Activated naive CD8-positive, alpha-beta T cell treated with anti-CD3 and anti-CD28 coated beads, Interleukin-2, amount 10 ng/mL, durations not matched to agents 7 days and 5 days (primary cell): ENCODE results near the gene FRK. TPM values are rescaled to one million over a fixed set of nuclear protein-coding genes. Genes with fewer than 3 reads are reported as not detected.
A peak's percentile ranks its signal among the peaks of the same experiment; 100 is the strongest.

ENCODE experiments used
- ATAC-seq: fragments of 150-1000 bp; cut with Tn5 transposase; one replicate; pipeline ENCODE4 v1.10.0; 2021; ENCODE audit warnings: low read depth, moderate library complexity
- POLR2A ChIA-PET: fragments of 350-600 bp; sonication (Branson Sonifier 250); formaldehyde crosslinking; loops from one replicate; lab custom pipeline; 2021; ENCODE audit warnings: antibody characterized with exemption; lab: Charles Lee
- DNase-seq: peaks from one replicate; pipeline ENCODE4 v3.0.0; 2021
- H3K27ac Mint-ChIP-seq: one replicate; pipeline ENCODE4 v1.8.0; 2022; ENCODE audit warnings: mild to moderate bottlenecking, mixed read lengths
- H3K27me3 Mint-ChIP-seq: one replicate; pipeline ENCODE4 v1.8.0; 2022; ENCODE audit warnings: mild to moderate bottlenecking, moderate library complexity, mixed read lengths
- H3K36me3 Mint-ChIP-seq: one replicate; pipeline ENCODE4 v1.8.0; 2021; ENCODE audit warnings: mild to moderate bottlenecking, mixed read lengths
- H3K4me1 Mint-ChIP-seq: one replicate; pipeline ENCODE4 v1.8.0; 2021; ENCODE audit warnings: mixed read lengths
- H3K4me3 Mint-ChIP-seq: one replicate; pipeline ENCODE4 v1.8.0; 2022; ENCODE audit warnings: mild to moderate bottlenecking, moderate library complexity, mixed read lengths
- H3K9me3 Mint-ChIP-seq: one replicate; pipeline ENCODE4 v1.8.0; 2021; ENCODE audit warnings: mixed read lengths
- total RNA-seq, 2 experiments: library from RNA; stranded (reverse); gene quantifications; one replicate each; pipeline ENCODE4 v1.2.3, GENCODE V29; 2021

FRK gene
- total RNA-seq, 2 experiments from 2014 or later = 0.03 to 0.06 TPM

- no peaks in the 10 kb centered on the region for H3K9me3 Mint-ChIP-seq
- H3K4me3 Mint-ChIP-seq = no peak overlapping the region
- no peaks in the 10 kb centered on the region for H3K36me3 Mint-ChIP-seq
- DNase-seq (no peak), ATAC-seq (no peak)
- H3K27ac Mint-ChIP-seq = no peak overlapping the region
- POLR2A ChIA-PET = no interaction called here
- no peaks in the 10 kb centered on the region for H3K4me1 Mint-ChIP-seq
- H3K27me3 Mint-ChIP-seq = peaks cover 37% of the 10 kb centered on the region
These were observed 41.7 kb downstream of the FRK start for GRCh38 chr6:116018976-116019375.

DNA sequence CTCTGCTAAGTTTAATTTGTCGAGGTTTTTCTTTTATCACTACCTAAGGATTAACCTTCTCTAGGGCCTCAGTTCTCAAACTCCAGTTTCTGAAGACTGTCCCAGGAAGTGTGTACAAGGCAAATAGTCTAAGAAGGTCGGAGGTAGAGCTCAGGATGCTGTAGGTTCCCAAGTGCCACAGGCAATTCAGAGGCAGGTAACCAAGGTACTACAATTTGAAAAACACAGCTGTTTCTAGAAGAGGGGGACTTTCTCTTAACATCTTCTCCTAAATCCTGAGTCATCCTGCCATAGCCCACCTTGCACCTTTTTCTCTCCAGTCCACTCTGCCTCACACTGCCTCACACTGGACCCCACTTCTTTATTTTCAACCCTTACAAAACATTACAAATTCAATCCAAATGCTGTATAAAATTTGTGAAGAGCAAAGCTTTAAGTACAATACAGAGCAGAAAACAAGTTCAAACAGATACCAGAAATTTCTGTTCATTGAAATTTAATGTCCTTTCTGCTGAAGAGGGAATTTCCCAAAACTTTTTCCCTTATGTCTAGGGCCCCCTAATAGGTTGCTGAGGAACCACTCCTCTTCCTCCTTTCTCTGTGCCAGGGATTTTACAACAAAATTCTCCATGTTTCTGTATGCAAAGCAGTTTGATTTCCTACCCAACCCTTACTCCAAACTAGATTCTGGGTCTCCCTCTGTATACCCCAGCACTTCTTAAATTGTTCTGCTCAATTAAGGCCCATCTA, 43.0 kb downstream of the FRK start:
- H3K4me3 Mint-ChIP-seq = no peak overlapping the region
- no peak overlapping the region for H3K27ac Mint-ChIP-seq
- POLR2A ChIA-PET = no interaction called here
- H3K9me3 Mint-ChIP-seq = no peaks in the 10 kb centered on the region
- DNase-seq (no peak), ATAC-seq (no peak)
- no peaks in the 10 kb centered on the region for H3K4me1 Mint-ChIP-seq
- H3K27me3 Mint-ChIP-seq = peaks cover 45% of the 10 kb centered on the region
- H3K36me3 Mint-ChIP-seq = no peaks in the 10 kb centered on the region

GRCh38 chr6:116016846-116017545, 43.7 kb downstream of the FRK start:
- no peaks in the 10 kb centered on the region for H3K4me1 Mint-ChIP-seq
- H3K4me3 Mint-ChIP-seq = no peak overlapping the region
- H3K36me3 Mint-ChIP-seq = no peaks in the 10 kb centered on the region
- DNase-seq (no peak), ATAC-seq (no peak)
- peaks cover 44% of the 10 kb centered on the region for H3K27me3 Mint-ChIP-seq
- H3K9me3 Mint-ChIP-seq = no peaks in the 10 kb centered on the region
- POLR2A ChIA-PET = no interaction called here
- no peak overlapping the region for H3K27ac Mint-ChIP-seq

GRCh38 chr6:116015983-116016382, 44.7 kb downstream of the FRK start:
- Mint-ChIP-seq H3K4me3 (no peak overlapping the region), H3K36me3 (no peaks in the 10 kb centered on the region), H3K9me3 (no peaks in the 10 kb centered on the region), H3K27me3 (peaks cover 44% of the 10 kb centered on the region), H3K4me1 (no peaks in the 10 kb centered on the region), H3K27ac (no peak overlapping the region)
- ATAC-seq (no peak), DNase-seq (no peak)
- POLR2A ChIA-PET = no interaction called here

- POLR2A ChIA-PET = no interaction called here
- ATAC-seq (no peak), DNase-seq (no peak)
- no peak overlapping the region for H3K27ac Mint-ChIP-seq
- peaks cover 43% of the 10 kb centered on the region for H3K27me3 Mint-ChIP-seq
- no peaks in the 10 kb centered on the region for H3K36me3 Mint-ChIP-seq
- H3K4me3 Mint-ChIP-seq = no peak overlapping the region
- no peaks in the 10 kb centered on the region for H3K9me3 Mint-ChIP-seq
- H3K4me1 Mint-ChIP-seq = no peaks in the 10 kb centered on the region
These were observed 45.1 kb downstream of the FRK start for GRCh38 chr6:116015561-116015960.

DNA sequence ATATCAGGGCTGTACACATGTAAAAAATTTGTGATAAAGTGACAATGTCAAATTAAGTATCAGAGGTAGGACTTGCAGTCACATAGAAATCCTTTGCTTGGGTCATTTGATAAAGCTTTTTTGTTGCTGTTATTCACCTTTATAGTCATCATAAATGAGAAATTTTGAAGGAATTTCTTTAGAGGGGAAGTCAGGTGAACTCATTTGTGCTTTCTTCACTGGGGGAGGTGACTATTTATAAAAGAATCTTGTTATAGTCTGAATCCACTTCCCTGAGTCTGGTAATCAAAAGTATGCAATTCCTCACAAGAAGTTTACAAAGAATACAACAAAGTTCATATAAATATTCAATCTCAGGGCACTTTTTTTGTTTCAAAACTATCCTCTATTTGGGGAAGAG, 47.7 kb downstream of the FRK start:
- no peaks in the 10 kb centered on the region for H3K4me1 Mint-ChIP-seq
- H3K27ac Mint-ChIP-seq = no peak overlapping the region
- no peak for DNase-seq
- H3K4me3 Mint-ChIP-seq = no peak overlapping the region
- ATAC-seq = no peak
- POLR2A ChIA-PET = no interaction called here
- H3K9me3 Mint-ChIP-seq = no peaks in the 10 kb centered on the region
- peaks cover 33% of the 10 kb centered on the region for H3K27me3 Mint-ChIP-seq
- H3K36me3 Mint-ChIP-seq = no peaks in the 10 kb centered on the region

GRCh38 chr6:116012471-116012949, 48.2 kb downstream of the FRK start:
- DNase-seq (no peak), ATAC-seq (no peak)
- H3K36me3 Mint-ChIP-seq = no peaks in the 10 kb centered on the region
- POLR2A ChIA-PET = no interaction called here
- no peak overlapping the region for H3K4me3 Mint-ChIP-seq
- no peaks in the 10 kb centered on the region for H3K4me1 Mint-ChIP-seq
- no peaks in the 10 kb centered on the region for H3K9me3 Mint-ChIP-seq
- no peak overlapping the region for H3K27ac Mint-ChIP-seq
- H3K27me3 Mint-ChIP-seq = peaks cover 28% of the 10 kb centered on the region

- H3K9me3 Mint-ChIP-seq = no peaks in the 10 kb centered on the region
- DNase-seq (no peak), ATAC-seq (peak; percentile 39)
- POLR2A ChIA-PET = no interaction called here
- H3K27me3 Mint-ChIP-seq = peaks cover 21% of the 10 kb centered on the region
- no peak overlapping the region for H3K4me3 Mint-ChIP-seq
- H3K36me3 Mint-ChIP-seq = no peaks in the 10 kb centered on the region
- no peak overlapping the region for H3K27ac Mint-ChIP-seq
- no peaks in the 10 kb centered on the region for H3K4me1 Mint-ChIP-seq
These were observed 49.2 kb downstream of the FRK start for GRCh38 chr6:116011520-116011919.

DNA sequence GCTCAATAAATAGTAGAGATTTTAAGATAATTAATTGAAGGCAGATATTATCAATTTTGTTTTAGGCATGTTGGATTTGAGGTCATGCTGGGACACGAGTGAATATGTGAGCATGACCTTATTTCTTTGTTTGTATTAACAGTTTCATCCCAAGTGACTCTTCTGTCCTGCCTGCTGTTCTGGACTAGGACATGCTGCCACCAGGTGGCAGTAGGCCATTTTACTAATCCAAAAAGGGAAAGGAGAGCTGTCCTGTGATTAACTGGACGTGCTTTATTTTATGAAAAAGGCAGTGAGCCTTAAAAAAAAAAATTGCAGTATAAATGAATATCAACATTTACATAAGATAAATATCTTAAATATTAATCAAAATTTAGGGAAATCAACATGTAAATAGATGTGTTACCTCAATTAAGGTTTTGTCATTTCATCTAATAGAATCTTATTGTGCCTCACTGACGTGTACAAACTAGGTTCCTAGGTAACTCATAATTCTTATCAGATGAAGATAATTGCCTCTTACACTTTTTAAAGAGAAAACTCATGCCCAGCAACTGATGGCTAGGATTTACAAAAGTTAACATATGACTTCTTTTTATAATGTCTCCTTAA, 49.8 kb downstream of the FRK start:
- DNase-seq (peak; percentile 50), ATAC-seq (no peak)
- Mint-ChIP-seq H3K27ac (no peak overlapping the region), H3K4me3 (no peak overlapping the region), H3K36me3 (no peaks in the 10 kb centered on the region), H3K9me3 (no peaks in the 10 kb centered on the region), H3K27me3 (peaks cover 20% of the 10 kb centered on the region), H3K4me1 (no peaks in the 10 kb centered on the region)
- POLR2A ChIA-PET = no interaction called here

DNA sequence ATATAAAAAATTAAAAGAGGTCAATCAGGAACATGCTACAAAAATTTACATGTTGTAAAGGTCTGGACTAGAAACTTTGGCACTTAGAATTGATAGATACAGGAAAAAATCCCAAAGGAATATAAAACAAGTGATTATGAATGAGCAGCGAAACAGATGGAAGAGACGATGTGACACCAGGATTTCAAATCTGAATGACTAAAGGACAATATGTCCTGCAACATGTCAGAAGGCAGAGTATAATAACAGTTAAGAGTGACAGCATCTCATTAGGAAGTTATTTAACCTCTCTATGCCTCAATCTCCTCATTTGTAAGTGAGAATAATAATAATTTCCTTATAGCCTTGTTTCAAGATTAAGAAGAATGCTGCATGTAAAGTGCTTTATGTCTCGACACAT, 50.3 kb downstream of the FRK start:
- no peak overlapping the region for H3K4me3 Mint-ChIP-seq
- no peaks in the 10 kb centered on the region for H3K9me3 Mint-ChIP-seq
- H3K27me3 Mint-ChIP-seq = peaks cover 16% of the 10 kb centered on the region
- no peak overlapping the region for H3K27ac Mint-ChIP-seq
- POLR2A ChIA-PET = no interaction called here
- ATAC-seq = no peak
- no peaks in the 10 kb centered on the region for H3K4me1 Mint-ChIP-seq
- no peaks in the 10 kb centered on the region for H3K36me3 Mint-ChIP-seq
- no peak for DNase-seq

GRCh38 chr6:116008470-116009243, 52.0 kb downstream of the FRK start:
- Mint-ChIP-seq H3K27ac (no peak overlapping the region), H3K9me3 (no peaks in the 10 kb centered on the region), H3K4me3 (no peak overlapping the region), H3K27me3 (peaks cover 5% of the 10 kb centered on the region), H3K4me1 (no peaks in the 10 kb centered on the region), H3K36me3 (no peaks in the 10 kb centered on the region)
- POLR2A ChIA-PET = no interaction called here
- DNase-seq (no peak), ATAC-seq (no peak)

DNA sequence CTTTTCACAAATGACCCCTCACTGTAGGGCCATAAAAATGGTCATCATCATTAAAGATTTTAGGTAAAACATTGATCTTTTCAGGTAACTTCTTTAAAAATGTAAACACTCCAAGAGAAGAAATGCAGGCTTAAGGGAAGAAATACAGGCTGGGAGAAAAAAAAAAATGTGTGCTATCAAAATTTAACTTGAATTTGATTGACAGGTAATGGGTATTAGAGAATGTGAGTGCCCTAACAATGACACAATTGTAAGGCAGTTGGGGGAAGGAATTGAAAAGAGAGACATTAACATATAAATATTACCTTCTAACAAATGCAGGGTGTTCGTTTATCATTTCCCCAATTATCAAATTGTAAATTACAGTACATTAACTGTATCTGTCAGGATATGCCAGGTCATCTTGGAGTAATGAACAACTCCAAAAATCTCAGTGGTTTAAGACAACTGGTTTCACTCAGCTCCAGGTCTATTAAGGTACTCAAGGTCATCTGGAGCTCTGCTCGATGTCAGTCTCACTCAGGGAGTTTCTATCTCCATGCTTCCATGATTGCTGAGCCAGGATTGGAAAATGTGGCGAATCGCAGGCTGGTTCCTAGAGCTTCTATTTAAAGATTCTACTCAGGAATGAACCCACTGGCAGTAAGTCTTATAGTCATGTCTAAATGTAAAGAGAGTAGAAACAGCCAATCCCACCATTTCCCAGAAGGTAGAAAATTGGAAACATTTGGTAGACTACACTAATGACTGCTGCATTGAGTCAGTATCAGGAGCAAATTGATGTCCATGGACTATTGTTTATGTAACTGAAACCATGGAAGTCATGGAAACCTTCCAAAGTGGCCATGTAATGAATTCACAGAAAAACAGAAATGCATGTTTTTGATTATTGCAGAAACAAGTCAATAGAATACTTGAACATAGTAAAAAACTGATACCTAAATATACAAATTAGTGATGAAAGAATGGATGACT, 55.6 kb downstream of the FRK start:
- POLR2A ChIA-PET = no interaction called here
- no peaks in the 10 kb centered on the region for H3K4me1 Mint-ChIP-seq
- no peak overlapping the region for H3K4me3 Mint-ChIP-seq
- no peak overlapping the region for H3K27ac Mint-ChIP-seq
- no peaks in the 10 kb centered on the region for H3K27me3 Mint-ChIP-seq
- ATAC-seq (no peak), DNase-seq (no peak)
- no peaks in the 10 kb centered on the region for H3K9me3 Mint-ChIP-seq
- H3K36me3 Mint-ChIP-seq = no peaks in the 10 kb centered on the region
